Calu3 (cell line): ENCODE results near the gene P2RY6. TPM values are rescaled to one million over a fixed set of nuclear protein-coding genes. Genes with fewer than 3 reads are reported as not detected.

ENCODE experiments used
- BruUV-seq: library from RNA; stranded (reverse); fragments of 400-500 nt; replicated peaks from 2 replicates; lab custom pipeline; 2021; lab: Mats Ljungman, UMichigan
- CTCF ChIA-PET: fragments of 300-600 bp; sonication (Branson Sonifier 250); formaldehyde crosslinking; loops from one replicate; lab custom pipeline; 2022; ENCODE audit warnings: antibody characterized with exemption; lab: Charles Lee
- DNase-seq: peaks from one replicate; pipeline ENCODE4 v3.0.0; 2022
- H3K27ac Mint-ChIP-seq: one replicate; pipeline ENCODE4 v1.8.0; 2022; ENCODE audit warnings: mixed read lengths; ENCODE audit not compliant: unreplicated experiment
- H3K27me3 Mint-ChIP-seq: one replicate; pipeline ENCODE4 v1.8.0; 2022; ENCODE audit warnings: mixed read lengths; ENCODE audit not compliant: unreplicated experiment
- H3K36me3 Mint-ChIP-seq: one replicate; pipeline ENCODE4 v1.8.0; 2022; ENCODE audit warnings: mild to moderate bottlenecking, moderate library complexity, mixed read lengths; ENCODE audit not compliant: insufficient read depth, unreplicated experiment
- H3K4me1 Mint-ChIP-seq: one replicate; pipeline ENCODE4 v1.8.0; 2022; ENCODE audit warnings: mild to moderate bottlenecking, low read depth, mixed read lengths; ENCODE audit not compliant: unreplicated experiment
- H3K4me3 Mint-ChIP-seq: one replicate; pipeline ENCODE4 v1.8.0; 2022; ENCODE audit warnings: mild to moderate bottlenecking, low read depth, moderate library complexity, mixed read lengths; ENCODE audit not compliant: unreplicated experiment
- H3K9me3 Mint-ChIP-seq: one replicate; pipeline ENCODE4 v1.8.0; 2022; ENCODE audit warnings: low read depth, mixed read lengths; ENCODE audit not compliant: unreplicated experiment
- CTCF ChIP-seq: fragments of 200-600 bp; IDR thresholded peaks from one replicate; pipeline ENCODE4 v1.8.0; 2022; ENCODE audit warnings: antibody characterized with exemption; ENCODE audit not compliant: unreplicated experiment
- intact Hi-C: fragments of 100-400 bp; cut with micrococcal nuclease; formaldehyde crosslinking; loops from one replicate; pipeline ENCODE4 v1.10.0; 2022; ENCODE audit not compliant: unreplicated experiment
- total RNA-seq: library from RNA; stranded (reverse); gene quantifications from 2 replicates; pipeline ENCODE4 v1.2.3, GENCODE V29; 2022

The P2RY6 gene
- total RNA-seq, 1 experiment from 2014 or later = not detected

GRCh38 chr11:73225851-73226250 lies 46.3 kb upstream of the P2RY6 start:
- no peak overlapping the region for H3K27ac Mint-ChIP-seq
- intact Hi-C loops = loop anchor here (5.0 kb wide), 1 partner anchor 39 kb away; no protein-coding TSS in a partner anchor
- H3K27me3 Mint-ChIP-seq = no peaks in the 10 kb centered on the region
- CTCF ChIA-PET = no interaction called here
- no peak for TF ChIP-seq CTCF
- H3K4me1 Mint-ChIP-seq = peaks cover 8% of the 10 kb centered on the region
- H3K4me3 Mint-ChIP-seq = no peak overlapping the region
- H3K36me3 Mint-ChIP-seq = peaks cover 5% of the 10 kb centered on the region
- BruUV-seq = no TSS peak
- no peaks in the 10 kb centered on the region for H3K9me3 Mint-ChIP-seq
- no peak for DNase-seq

GRCh38 chr11:73226297-73227006 lies 45.7 kb upstream of the P2RY6 start:
- no peaks in the 10 kb centered on the region for H3K27me3 Mint-ChIP-seq
- no peak overlapping the region for H3K4me3 Mint-ChIP-seq
- H3K9me3 Mint-ChIP-seq = no peaks in the 10 kb centered on the region
- CTCF ChIA-PET = interaction anchor here (2.1 kb wide), 1 partner anchor 10 kb away, joined by 7 read pairs; no protein-coding TSS in a partner anchor
- BruUV-seq = no TSS peak
- TF ChIP-seq CTCF = no peak
- H3K27ac Mint-ChIP-seq = no peak overlapping the region
- intact Hi-C loops = loop anchor here (5.0 kb wide), 1 partner anchor 39 kb away; no protein-coding TSS in a partner anchor
- H3K4me1 Mint-ChIP-seq = peaks cover 8% of the 10 kb centered on the region
- H3K36me3 Mint-ChIP-seq = peaks cover 5% of the 10 kb centered on the region
- DNase-seq = no peak

- TF ChIP-seq CTCF = peak; percentile 57
- no peak overlapping the region for H3K4me3 Mint-ChIP-seq
- CTCF ChIA-PET = interaction anchor here (0.7 to 2.1 kb wide), 3 partner anchors 9 to 346 kb away, joined by 3 to 7 read pairs (median 3); no protein-coding TSS in a partner anchor
- no peaks in the 10 kb centered on the region for H3K9me3 Mint-ChIP-seq
- H3K27ac Mint-ChIP-seq = no peak overlapping the region
- no peaks in the 10 kb centered on the region for H3K27me3 Mint-ChIP-seq
- intact Hi-C loops = loop anchor here (5.0 kb wide), 1 partner anchor 40 kb away; no protein-coding TSS in a partner anchor
- BruUV-seq = no TSS peak
- peak; percentile 91 for DNase-seq
- peaks cover 8% of the 10 kb centered on the region for H3K4me1 Mint-ChIP-seq
- peaks cover 5% of the 10 kb centered on the region for H3K36me3 Mint-ChIP-seq
Measured at GRCh38 chr11:73227571-73228211, 44.4 kb upstream of the P2RY6 start.

GRCh38 chr11:73228268-73229134 lies 43.6 kb upstream of the P2RY6 start:
- no peak overlapping the region for H3K27ac Mint-ChIP-seq
- CTCF ChIA-PET = interaction anchor here (0.7 to 2.1 kb wide), 3 partner anchors 8 to 522 kb away, joined by 3 to 7 read pairs (median 3); no protein-coding TSS in a partner anchor
- peaks cover 5% of the 10 kb centered on the region for H3K36me3 Mint-ChIP-seq
- BruUV-seq = no TSS peak
- DNase-seq = no peak
- no peaks in the 10 kb centered on the region for H3K27me3 Mint-ChIP-seq
- intact Hi-C loops = loop anchor here (5.0 kb wide), 1 partner anchor 41 kb away; no protein-coding TSS in a partner anchor
- no peak overlapping the region for H3K4me3 Mint-ChIP-seq
- no peaks in the 10 kb centered on the region for H3K9me3 Mint-ChIP-seq
- no peak for TF ChIP-seq CTCF
- peaks cover 8% of the 10 kb centered on the region for H3K4me1 Mint-ChIP-seq
